Measurements from ENCODE around the gene C2orf78. TPM values are rescaled to one million over a fixed set of nuclear protein-coding genes. Genes with fewer than 3 reads are reported as not detected.

C2orf78 gene
- total RNA-seq, 1 donor from 2014 or later: not detected

DNA sequence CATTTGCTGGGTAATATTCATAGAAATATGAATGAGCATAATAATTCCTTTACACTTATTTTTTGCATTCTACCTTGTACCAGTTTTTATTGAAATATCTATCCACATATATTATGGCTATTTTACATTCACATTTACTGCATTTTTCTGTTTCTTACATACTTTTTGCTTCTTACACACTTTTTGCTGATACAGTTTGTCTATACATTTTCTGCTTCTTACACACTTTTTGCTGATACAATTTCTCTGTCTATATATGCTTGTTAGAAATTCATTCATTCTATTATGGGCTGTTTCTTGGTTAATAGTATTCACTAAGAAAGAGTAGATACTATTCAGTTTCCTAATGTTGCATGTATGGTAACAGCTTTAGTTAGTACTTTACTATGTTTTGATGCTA is 27.9 kb downstream of the C2orf78 start:
- no peak for DNase-seq (ENCODE audit: low read depth)
- H3K4me3 ChIP-seq (ENCODE audit: insufficient read depth, low read depth, low read length): no peak overlapping the region
- TF ChIP-seq, protein P1, sequence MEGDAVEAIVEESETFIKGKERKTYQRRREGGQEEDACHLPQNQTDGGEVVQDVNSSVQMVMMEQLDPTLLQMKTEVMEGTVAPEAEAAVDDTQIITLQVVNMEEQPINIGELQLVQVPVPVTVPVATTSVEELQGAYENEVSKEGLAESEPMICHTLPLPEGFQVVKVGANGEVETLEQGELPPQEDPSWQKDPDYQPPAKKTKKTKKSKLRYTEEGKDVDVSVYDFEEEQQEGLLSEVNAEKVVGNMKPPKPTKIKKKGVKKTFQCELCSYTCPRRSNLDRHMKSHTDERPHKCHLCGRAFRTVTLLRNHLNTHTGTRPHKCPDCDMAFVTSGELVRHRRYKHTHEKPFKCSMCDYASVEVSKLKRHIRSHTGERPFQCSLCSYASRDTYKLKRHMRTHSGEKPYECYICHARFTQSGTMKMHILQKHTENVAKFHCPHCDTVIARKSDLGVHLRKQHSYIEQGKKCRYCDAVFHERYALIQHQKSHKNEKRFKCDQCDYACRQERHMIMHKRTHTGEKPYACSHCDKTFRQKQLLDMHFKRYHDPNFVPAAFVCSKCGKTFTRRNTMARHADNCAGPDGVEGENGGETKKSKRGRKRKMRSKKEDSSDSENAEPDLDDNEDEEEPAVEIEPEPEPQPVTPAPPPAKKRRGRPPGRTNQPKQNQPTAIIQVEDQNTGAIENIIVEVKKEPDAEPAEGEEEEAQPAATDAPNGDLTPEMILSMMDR (IDR thresholded peaks at IDR 0.05; ENCODE audit: insufficient read depth, low read depth, low read length): no peak
- TF ChIP-seq EZH2 (IDR thresholded peaks at IDR 0.05; ENCODE audit: insufficient read depth, low read length): no peak
- no peaks in the 10 kb centered on the region for H3K36me3 ChIP-seq (ENCODE audit: insufficient read depth, low read length)
- H3K9me3 Mint-ChIP-seq (ENCODE audit: unreplicated experiment): no peaks in the 10 kb centered on the region
- peaks cover 40% of the 10 kb centered on the region for H3K27me3 Mint-ChIP-seq (ENCODE audit: low read depth, unreplicated experiment)
- no peak for FAIRE-seq
- no peak overlapping the region for H3K27ac Mint-ChIP-seq (ENCODE audit: unreplicated experiment)
- no peak overlapping the region for H3K4me2 ChIP-seq (ENCODE audit: low read length)
- no peak overlapping the region for H2AFZ ChIP-seq (ENCODE audit: low read depth, low read length)
- no peak overlapping the region for H3K4me3 Mint-ChIP-seq (ENCODE audit: unreplicated experiment)
- H3K27me3 ChIP-seq (ENCODE audit: insufficient read depth, low read length): peaks cover 27% of the 10 kb centered on the region
- H3K79me2 ChIP-seq (ENCODE audit: insufficient read depth, low read length): no peaks in the 10 kb centered on the region
- H3K4me1 Mint-ChIP-seq (ENCODE audit: low read depth, unreplicated experiment): no peaks in the 10 kb centered on the region
- no peaks in the 10 kb centered on the region for H4K20me1 ChIP-seq (ENCODE audit: insufficient read depth, low read length)
- no peaks in the 10 kb centered on the region for H3K9me3 ChIP-seq (ENCODE audit: insufficient read depth, low read depth, low read length)
- H3K4me1 ChIP-seq (ENCODE audit: insufficient read depth, low read length): no peaks in the 10 kb centered on the region
- H3K9ac ChIP-seq (ENCODE audit: low read length): no peak overlapping the region
- H3K36me3 Mint-ChIP-seq (ENCODE audit: low read depth, unreplicated experiment): peaks cover 2% of the 10 kb centered on the region
- no peak overlapping the region for H3K27ac ChIP-seq (ENCODE audit: low read depth, low read length)

DNA sequence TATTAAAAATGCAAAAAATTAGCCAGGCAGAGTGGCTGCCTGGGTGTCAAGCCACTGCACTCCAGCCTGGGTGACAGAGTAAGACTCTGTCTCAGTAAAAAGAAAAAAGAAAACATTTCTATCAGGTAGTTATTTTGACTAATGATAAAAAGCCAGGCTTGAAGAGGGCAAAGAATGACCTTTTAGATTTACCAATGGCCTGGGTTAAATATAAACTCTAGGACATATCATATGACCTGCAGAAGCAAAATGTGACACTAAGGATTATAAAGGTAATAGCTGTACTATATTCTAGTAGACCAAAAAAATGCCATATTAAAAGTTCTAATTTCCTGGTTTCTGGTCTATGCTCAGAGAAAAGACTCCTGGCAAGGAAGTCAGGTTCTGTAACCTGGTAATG is 28.7 kb downstream of the C2orf78 start:
- H3K4me3 Mint-ChIP-seq (ENCODE audit: unreplicated experiment): no peak overlapping the region
- Histone ChIP-seq H3K79me2 (ENCODE audit: insufficient read depth, low read length) (no peaks in the 10 kb centered on the region), H4K20me1 (ENCODE audit: insufficient read depth, low read length) (no peaks in the 10 kb centered on the region), H3K4me2 (ENCODE audit: low read length) (no peak overlapping the region), H3K4me1 (ENCODE audit: insufficient read depth, low read length) (no peaks in the 10 kb centered on the region), H2AFZ (ENCODE audit: low read depth, low read length) (no peak overlapping the region), H3K36me3 (ENCODE audit: insufficient read depth, low read length) (no peaks in the 10 kb centered on the region), H3K9ac (ENCODE audit: low read length) (no peak overlapping the region), H3K27ac (ENCODE audit: low read depth, low read length) (no peak overlapping the region), H3K9me3 (ENCODE audit: insufficient read depth, low read depth, low read length) (no peaks in the 10 kb centered on the region), H3K4me3 (ENCODE audit: insufficient read depth, low read depth, low read length) (no peak overlapping the region), H3K27me3 (ENCODE audit: insufficient read depth, low read length) (peaks cover 27% of the 10 kb centered on the region)
- no peak for TF ChIP-seq EZH2 (IDR thresholded peaks at IDR 0.05; ENCODE audit: insufficient read depth, low read length)
- TF ChIP-seq, protein P1 (IDR thresholded peaks at IDR 0.05; ENCODE audit: insufficient read depth, low read depth, low read length): no peak
- no peak for FAIRE-seq
- H3K36me3 Mint-ChIP-seq (ENCODE audit: low read depth, unreplicated experiment): peaks cover 2% of the 10 kb centered on the region
- H3K4me1 Mint-ChIP-seq (ENCODE audit: low read depth, unreplicated experiment): no peaks in the 10 kb centered on the region
- DNase-seq (ENCODE audit: low read depth): no peak
- no peaks in the 10 kb centered on the region for H3K9me3 Mint-ChIP-seq (ENCODE audit: unreplicated experiment)
- peaks cover 40% of the 10 kb centered on the region for H3K27me3 Mint-ChIP-seq (ENCODE audit: low read depth, unreplicated experiment)
- no peak overlapping the region for H3K27ac Mint-ChIP-seq (ENCODE audit: unreplicated experiment)

DNA sequence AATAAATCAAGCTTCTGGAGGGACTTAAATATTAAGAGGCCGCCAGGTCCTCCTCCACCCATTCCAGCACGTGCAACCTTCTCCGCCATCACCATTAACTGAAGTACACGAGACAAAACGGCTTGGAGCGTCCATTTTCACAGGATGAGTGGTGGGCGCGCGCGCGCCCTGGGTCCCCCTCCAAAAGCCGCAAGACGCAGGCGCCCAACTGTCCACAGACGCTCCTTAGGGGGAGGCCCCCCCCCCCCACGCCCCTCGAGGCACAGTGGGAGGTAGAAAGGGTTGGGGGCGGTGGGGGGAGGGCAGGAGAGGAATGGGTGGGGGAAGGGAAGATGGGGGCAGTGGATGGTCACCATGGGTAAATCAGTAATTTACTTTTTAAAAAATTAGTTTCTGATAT is 34.3 kb downstream of the C2orf78 start:
- Mint-ChIP-seq H3K36me3 (ENCODE audit: low read depth, unreplicated experiment) (peaks cover 2% of the 10 kb centered on the region), H3K9me3 (ENCODE audit: unreplicated experiment) (no peaks in the 10 kb centered on the region), H3K27me3 (ENCODE audit: low read depth, unreplicated experiment) (peaks cover 31% of the 10 kb centered on the region), H3K4me1 (ENCODE audit: low read depth, unreplicated experiment) (no peaks in the 10 kb centered on the region), H3K27ac (ENCODE audit: unreplicated experiment) (no peak overlapping the region), H3K4me3 (ENCODE audit: unreplicated experiment) (no peak overlapping the region)
- TF ChIP-seq, protein P1 (IDR thresholded peaks at IDR 0.05; ENCODE audit: insufficient read depth, low read depth, low read length): no peak
- no peak for TF ChIP-seq EZH2 (IDR thresholded peaks at IDR 0.05; ENCODE audit: insufficient read depth, low read length)
- Histone ChIP-seq H2AFZ (ENCODE audit: low read depth, low read length) (no peak overlapping the region), H3K4me2 (ENCODE audit: low read length) (no peak overlapping the region), H3K27me3 (ENCODE audit: insufficient read depth, low read length) (peaks cover 35% of the 10 kb centered on the region), H3K4me3 (ENCODE audit: insufficient read depth, low read depth, low read length) (no peak overlapping the region), H3K4me1 (ENCODE audit: insufficient read depth, low read length) (no peaks in the 10 kb centered on the region), H3K36me3 (ENCODE audit: insufficient read depth, low read length) (no peaks in the 10 kb centered on the region), H3K27ac (ENCODE audit: low read depth, low read length) (no peak overlapping the region), H3K9ac (ENCODE audit: low read length) (no peak overlapping the region), H3K79me2 (ENCODE audit: insufficient read depth, low read length) (no peaks in the 10 kb centered on the region), H3K9me3 (ENCODE audit: insufficient read depth, low read depth, low read length) (no peaks in the 10 kb centered on the region), H4K20me1 (ENCODE audit: insufficient read depth, low read length) (no peaks in the 10 kb centered on the region)
- DNase-seq (ENCODE audit: low read depth): no peak
- FAIRE-seq: no peak
